GM21390 (cell line): ENCODE data around the gene SPACA6.

Source experiments
- ATAC-seq: cut with Tn5 transposase; IDR thresholded peaks from one replicate; pipeline ENCODE4 v1.9.1; 2021; ENCODE audit not compliant: unreplicated experiment

The SPACA6 gene

GRCh38 chr19:51703575-51704515 lies 10.7 kb downstream of the SPACA6 start:
- peak; percentile 87 for ATAC-seq

DNA sequence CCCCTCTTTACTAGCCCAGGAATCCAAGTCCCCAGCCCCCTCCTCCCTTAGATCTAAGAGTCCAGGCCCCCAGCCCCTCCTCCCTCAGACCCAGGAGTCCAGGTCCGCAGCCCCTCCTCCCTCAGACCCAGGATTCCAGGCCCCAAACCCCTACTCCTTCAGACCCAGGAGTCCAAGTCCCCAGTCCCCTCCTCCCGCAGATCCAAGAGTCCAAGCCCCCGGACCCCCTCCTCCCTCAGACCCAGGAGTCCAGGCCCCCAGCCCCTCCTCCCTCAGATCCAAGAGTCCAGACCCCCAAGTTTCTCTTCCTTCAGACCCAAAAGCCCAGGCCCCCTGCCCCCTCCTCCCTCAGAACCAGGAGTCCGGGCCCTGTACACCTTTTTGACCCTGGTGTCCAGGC lies 11.5 kb downstream of the SPACA6 start:
- no peak for ATAC-seq

DNA sequence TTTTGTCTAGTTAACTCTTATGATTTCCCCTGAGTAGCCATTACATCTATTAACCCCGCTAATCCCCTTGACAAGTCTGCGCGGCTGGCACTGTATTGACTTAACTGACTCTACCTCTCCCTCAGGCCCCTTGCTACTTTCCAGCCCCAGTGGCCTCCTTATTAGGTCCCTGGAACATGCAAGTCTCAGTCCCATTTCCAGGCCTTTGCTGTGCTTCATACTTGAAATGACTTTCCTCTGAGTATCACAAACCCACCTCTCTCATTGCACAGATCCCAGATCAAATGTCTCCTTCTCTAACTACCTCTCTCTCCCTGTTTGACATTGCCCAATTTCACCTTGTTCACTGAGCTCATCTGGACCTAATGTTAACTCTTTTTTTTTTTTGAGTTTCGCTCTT lies 13.2 kb downstream of the SPACA6 start:
- ATAC-seq: no peak

- no peak for ATAC-seq
Measured at GRCh38 chr19:51706885-51707284, 13.8 kb downstream of the SPACA6 start.

DNA sequence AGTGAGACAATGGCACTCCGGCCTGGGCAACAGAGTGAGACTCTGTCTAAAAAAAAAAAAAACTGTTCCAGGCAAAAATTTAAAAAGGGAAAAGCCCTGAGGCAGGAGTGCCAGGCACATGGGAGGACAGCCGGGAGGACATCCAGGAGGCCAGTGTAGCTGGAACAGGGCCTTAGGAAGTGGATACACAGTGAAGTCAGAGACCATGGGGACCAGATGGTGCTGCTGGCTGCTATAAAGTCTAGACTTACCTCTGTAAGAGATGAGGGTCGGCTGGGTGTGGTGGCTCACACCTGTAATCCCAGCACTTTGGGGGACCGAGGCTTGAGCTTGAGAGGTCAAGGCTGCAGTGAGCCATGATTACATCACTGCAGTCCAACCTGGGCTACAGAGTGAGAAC lies 15.7 kb downstream of the SPACA6 start:
- ATAC-seq: no peak

DNA sequence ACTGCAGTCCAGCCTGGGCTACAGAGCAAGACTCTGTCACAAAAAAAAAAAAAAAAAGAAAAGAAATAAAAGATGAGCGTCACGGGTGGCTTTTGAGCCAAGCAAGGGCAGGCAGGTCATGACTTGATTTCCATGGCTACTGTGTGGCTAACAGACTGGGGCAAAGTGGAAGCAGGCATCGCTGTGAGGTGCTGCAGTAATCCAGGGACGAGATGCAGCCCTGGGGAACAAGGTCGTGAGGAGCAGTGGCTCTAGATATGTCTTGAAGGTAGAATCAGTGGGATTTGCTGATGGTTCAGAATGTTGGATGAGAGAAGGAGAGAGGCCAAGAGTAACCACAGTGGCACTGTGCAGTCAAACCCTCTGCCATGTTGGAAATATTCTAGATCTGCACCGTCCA lies 16.4 kb downstream of the SPACA6 start:
- no peak for ATAC-seq

GRCh38 chr19:51710163-51710562 lies 17.0 kb downstream of the SPACA6 start:
- no peak for ATAC-seq

- ATAC-seq: no peak
Measured at GRCh38 chr19:51711702-51712101, 18.6 kb downstream of the SPACA6 start.

DNA sequence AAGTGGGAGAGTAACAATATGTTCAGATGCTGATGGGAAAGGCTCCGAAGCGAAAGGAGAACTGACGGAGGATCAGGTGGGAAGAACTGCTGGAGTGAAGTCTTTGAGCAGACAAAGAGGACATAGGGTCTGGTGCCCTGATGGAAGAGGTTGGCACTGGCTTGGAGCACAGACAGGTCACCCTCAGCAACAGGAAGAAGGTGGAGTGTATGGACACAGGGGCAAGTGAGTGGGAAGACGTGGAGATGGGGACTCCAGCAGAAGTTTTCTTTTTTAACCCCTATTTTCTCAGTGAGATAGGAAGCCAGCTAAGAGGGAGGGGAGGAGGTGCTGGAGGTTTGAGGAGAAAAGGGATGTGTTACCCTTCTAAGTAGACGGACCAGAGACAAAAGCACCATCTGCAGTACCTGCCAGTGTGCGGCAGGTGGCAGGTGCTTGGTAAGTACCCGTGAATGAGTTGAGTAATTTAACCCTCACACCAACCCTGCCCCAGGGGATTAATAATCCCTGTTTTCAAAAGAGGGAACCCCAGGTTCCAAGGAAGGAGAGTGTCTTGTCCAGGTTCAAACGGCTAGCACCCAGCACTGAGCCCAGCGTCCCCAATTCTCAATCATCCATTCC lies 19.4 kb downstream of the SPACA6 start:
- no peak for ATAC-seq

DNA sequence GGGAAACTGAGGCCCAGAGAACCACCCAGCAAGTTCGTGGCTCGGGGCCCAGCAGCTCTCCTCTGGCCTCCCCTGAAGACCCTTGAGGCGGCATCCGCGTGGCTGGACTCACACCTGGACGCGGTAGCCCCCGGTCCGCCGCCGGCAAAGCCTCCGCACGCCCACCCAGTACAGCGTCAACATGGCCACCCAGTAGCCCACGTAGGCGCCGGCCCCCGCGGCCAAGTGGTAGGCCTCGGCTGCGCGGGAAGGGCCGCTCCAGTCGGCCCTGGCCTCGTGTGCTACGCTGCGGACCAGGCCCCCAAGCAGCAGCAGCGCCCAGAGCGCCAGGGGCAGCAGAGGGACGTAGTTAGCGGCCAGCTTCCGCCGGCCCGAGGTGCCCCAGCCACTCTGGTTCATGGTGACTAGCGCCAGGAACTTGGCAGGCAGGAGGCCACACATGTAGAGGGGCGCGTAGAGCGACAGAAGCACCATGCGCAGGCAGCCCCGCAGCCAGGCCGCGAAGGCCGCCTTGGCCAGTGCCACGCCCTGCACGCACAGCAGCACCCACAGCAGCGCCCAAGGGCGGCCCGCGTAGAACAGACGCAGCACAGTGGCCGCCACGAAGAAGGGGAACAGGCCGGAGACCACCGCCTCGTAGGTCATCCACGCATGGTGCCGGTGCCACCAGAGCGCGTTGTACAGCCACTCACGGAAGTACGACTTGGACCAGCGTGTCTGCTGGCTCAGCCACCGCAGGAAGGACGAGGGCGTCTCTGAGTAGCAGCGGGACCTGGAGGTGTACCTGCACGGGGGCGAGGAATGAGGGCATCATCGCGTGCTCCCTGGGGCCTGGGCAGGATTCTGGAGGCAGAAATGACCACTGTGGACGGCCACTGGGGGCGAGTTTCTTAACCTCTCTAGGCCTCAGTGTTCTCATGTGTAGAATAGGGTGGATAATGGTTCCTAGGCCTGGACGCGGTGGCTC lies 20.5 kb downstream of the SPACA6 start:
- no peak for ATAC-seq

DNA sequence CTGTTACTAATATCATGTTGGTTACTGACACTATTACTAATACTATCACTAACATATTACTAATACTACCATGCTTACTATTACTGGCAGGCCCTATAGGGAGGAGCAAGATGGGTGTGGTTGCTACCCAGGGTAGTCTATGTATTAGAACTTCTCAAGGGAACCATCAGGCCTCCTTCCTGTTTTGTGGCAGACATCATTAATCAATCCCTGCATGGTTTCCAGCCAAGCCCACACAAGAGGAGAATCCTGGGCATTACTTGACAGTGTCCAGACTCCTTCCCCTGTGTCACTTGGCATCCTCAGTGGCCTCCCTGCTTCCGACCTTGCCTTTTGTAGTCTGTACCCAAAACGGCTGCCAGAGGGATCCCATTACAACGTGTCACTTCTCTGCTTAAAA lies 21.7 kb downstream of the SPACA6 start:
- no peak for ATAC-seq

DNA sequence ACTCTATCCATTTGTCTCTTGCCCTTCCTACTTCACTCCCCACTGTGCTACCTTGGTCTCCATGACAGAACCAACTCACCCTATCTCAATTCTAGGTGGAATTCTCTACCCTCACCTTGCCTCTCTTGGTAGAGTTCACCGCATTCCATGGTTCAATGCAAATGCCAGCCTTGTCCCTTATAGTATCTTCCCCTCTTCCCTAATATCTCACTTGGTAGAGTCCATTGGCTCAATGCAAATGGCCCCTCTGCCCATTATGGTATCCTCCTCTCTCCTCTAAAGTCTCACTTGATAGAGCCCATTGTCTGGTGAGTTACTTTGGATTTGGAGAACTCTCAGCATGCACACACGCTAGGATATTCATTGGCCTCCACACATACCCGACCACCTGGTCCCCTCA lies 22.7 kb downstream of the SPACA6 start:
- ATAC-seq: no peak

GRCh38 chr19:51716925-51717324 lies 23.8 kb downstream of the SPACA6 start:
- ATAC-seq: no peak

GRCh38 chr19:51719251-51719988 lies 26.3 kb downstream of the SPACA6 start:
- no peak for ATAC-seq

GRCh38 chr19:51721905-51722304 lies 28.8 kb downstream of the SPACA6 start:
- ATAC-seq: no peak

DNA sequence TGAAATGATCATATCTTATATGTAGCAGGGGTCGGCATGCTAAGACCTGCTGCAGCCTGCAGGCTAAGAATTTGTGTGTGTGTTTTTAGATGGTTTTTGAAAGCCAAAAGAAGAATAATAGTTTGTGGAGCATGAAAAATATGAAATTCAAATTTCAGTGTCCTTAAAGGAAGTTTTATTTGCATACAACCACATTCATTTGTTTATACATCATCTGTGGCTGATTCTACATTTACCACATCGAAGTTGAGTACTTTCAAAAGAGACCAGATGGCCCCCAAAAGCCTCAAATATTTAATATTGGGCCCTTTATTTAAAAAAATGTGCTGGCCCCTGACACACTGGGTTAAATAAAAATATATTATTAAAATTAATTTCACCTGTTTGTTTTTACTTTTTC lies 29.4 kb downstream of the SPACA6 start:
- ATAC-seq: no peak

GRCh38 chr19:51724543-51724942 lies 31.4 kb downstream of the SPACA6 start:
- ATAC-seq: no peak

DNA sequence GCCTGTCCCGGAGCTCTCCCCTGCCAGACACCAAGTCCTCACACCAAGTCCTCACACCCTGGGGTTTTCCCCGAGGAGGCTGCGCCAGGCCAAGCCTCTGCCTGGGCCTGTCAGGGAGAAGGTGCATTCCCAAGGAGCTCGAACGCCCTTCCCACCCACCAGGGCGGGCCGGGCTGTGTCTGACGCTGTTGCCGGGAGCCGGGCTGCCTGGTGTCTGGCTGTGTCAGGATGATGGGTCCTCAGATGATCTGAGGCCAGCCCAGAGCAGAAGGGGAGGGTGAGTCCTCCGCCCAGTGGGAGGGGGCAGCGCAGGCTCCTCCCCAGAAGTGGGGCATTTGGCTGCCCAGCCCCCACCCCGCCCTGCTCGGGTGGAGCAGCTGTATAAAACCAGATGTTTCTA lies 32.9 kb downstream of the SPACA6 start:
- no peak for ATAC-seq

DNA sequence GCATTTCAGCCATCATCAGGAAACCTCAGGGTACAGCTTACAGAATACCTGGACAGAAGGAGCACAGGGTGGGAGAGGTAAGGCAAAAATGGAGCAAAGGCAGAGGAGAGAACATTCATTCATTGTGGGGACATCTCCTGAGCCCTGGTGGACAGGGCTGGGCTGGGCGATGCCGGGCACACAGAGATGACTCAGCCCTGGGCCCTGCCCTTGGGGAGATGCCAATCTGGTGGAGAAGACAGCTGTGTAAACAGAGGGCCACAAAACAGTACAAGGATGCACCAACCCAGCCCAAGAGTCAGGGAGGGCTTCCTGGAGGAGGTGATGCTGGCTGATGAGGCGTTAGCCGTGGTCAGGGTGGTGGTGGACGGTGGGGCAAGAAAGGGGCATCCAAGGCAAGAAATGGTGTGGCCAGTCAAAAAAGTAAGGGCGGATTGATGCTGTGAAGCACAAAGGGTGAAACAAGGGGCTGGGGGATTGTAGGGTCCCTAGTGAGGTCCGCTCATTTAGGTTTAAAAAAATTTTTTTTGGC lies 34.3 kb downstream of the SPACA6 start:
- ATAC-seq: no peak

DNA sequence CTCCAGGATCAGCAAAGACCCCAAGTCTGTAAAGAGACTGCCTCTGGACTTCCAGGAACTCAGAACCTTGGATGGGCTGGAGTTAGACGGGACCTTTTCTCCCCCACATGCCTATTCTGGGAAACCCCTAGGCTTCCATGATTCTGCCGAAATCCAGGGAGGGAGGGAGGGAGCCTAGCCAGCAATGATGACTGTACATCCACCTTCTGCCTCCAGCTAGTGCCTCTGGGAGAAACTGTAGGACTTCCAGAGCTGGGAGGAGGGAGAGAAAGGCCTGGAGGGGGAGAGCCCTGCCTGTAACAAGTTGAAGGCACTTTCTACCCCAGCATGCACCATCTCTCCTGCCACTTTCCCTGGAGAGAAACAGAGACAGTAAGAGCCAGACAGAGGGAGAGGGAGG lies 36.7 kb downstream of the SPACA6 start:
- ATAC-seq: no peak
